Measurements from ENCODE around the gene DDX17.
"Not testable (repeated sequence)": the region's sequence is repeated elsewhere in the genome, so short reads cannot be mapped to it uniquely, and the experiment has no call there.

The DDX17 gene

GRCh38 chr22:38481871-38482332 lies 24.2 kb downstream of the DDX17 start:
- H3K36me3 ChIP-seq (ENCODE audit: control insufficient read depth in 5 of 5, insufficient read depth in 5 of 5, low read length in 5 of 5): peaks cover 43 to 70% (median 65%) of the 10 kb centered on the region in 5 donors
- no peaks in the 10 kb centered on the region for H3K9me3 ChIP-seq (ENCODE audit: control insufficient read depth in 5 of 5, low read length in 5 of 5)
- no peak overlapping the region for H3K27ac ChIP-seq (ENCODE audit: low read depth, low read length)

GRCh38 chr22:38481162-38481870 lies 24.8 kb downstream of the DDX17 start:
- H3K27me3 ChIP-seq (ENCODE audit: control insufficient read depth in 5 of 5, insufficient read depth in 4 of 5, low read length in 5 of 5): no peaks in the 10 kb centered on the region
- peaks cover 39 to 64% (median 59%) of the 10 kb centered on the region in 5 donors for H3K36me3 ChIP-seq (ENCODE audit: control insufficient read depth in 5 of 5, insufficient read depth in 5 of 5, low read length in 5 of 5)
- no peak overlapping the region for H3K27ac ChIP-seq (ENCODE audit: low read depth, low read length)
- H3K9me3 ChIP-seq (ENCODE audit: control insufficient read depth in 5 of 5, low read length in 5 of 5): no peaks in the 10 kb centered on the region
- H3K9ac ChIP-seq (ENCODE audit: low read length in 5 of 5): no peak overlapping the region
- peaks cover 0 to 3% (median 0%) of the 10 kb centered on the region in 5 donors for H3K4me1 ChIP-seq (ENCODE audit: control insufficient read depth in 5 of 5, insufficient read depth in 5 of 5, low read length in 5 of 5)
- no peak overlapping the region for H3K4me3 ChIP-seq (ENCODE audit: low read depth in 1 of 5, low read length in 5 of 5)

More at GRCh38 chr22:38481871-38482332, 24.2 kb downstream of the DDX17 start:
- Histone ChIP-seq H3K4me3 (ENCODE audit: low read depth in 1 of 5, low read length in 5 of 5) (no peak overlapping the region), H3K27me3 (ENCODE audit: control insufficient read depth in 5 of 5, insufficient read depth in 4 of 5, low read length in 5 of 5) (no peaks in the 10 kb centered on the region), H3K9ac (ENCODE audit: low read length in 5 of 5) (no peak overlapping the region), H3K4me1 (ENCODE audit: control insufficient read depth in 5 of 5, insufficient read depth in 5 of 5, low read length in 5 of 5) (peaks cover 0 to 3% (median 0%) of the 10 kb centered on the region in 5 donors)

DNA sequence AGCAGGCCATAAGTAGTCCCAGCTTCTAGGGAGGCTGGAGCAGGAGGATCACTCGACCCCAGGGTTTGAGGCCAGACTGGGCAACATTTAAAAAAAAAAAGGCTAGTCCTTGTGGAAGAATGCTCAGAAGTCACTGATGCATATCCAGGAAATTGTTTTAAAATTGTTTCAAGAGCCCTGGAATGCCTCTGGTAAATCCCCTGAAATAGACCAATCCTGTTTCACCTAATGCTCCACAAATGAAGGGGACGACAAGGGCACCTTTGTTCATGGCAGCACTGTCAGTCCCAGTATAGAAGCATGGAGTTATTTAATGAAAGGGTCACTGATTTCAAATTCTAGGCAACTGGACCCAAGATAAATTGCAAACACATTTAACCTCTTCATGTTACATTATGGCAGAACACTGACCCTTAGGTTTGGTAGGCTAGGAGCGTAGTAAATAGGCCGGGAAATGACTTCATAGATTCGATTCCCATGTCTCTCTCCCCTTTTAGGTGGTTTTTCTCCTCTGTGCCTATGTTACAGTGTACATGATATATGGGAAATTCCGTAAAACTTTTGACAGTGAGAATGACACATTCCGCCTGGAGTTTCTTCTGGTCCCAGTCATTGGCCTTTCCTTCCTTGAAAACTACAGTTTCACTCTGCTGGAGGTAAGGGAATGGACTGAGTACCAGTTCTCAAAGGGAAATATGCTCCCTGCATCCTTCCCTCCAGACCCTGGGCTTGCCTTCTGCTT lies 26.8 kb downstream of the DDX17 start:
- no peak overlapping the region for H3K9ac ChIP-seq (ENCODE audit: low read length in 5 of 5)
- no peak overlapping the region for H3K4me3 ChIP-seq (ENCODE audit: low read depth in 1 of 5, low read length in 5 of 5)
- no peaks in the 10 kb centered on the region for H3K9me3 ChIP-seq (ENCODE audit: control insufficient read depth in 5 of 5, low read length in 5 of 5)
- no peaks in the 10 kb centered on the region for H3K4me1 ChIP-seq (ENCODE audit: control insufficient read depth in 5 of 5, insufficient read depth in 5 of 5, low read length in 5 of 5)
- peaks cover 27 to 47% (median 43%) of the 10 kb centered on the region in 5 donors for H3K36me3 ChIP-seq (ENCODE audit: control insufficient read depth in 5 of 5, insufficient read depth in 5 of 5, low read length in 5 of 5)
- H3K27me3 ChIP-seq (ENCODE audit: control insufficient read depth in 5 of 5, insufficient read depth in 4 of 5, low read length in 5 of 5): no peaks in the 10 kb centered on the region
- H3K27ac ChIP-seq (ENCODE audit: low read depth, low read length): no peak overlapping the region

GRCh38 chr22:38477585-38477984 lies 28.5 kb downstream of the DDX17 start:
- no peak overlapping the region for H3K27ac ChIP-seq (ENCODE audit: low read depth, low read length)
- H3K4me1 ChIP-seq (ENCODE audit: control insufficient read depth in 5 of 5, insufficient read depth in 5 of 5, low read length in 5 of 5): peaks cover 0 to under 1% (median 0%) of the 10 kb centered on the region in 5 donors
- no peaks in the 10 kb centered on the region for H3K27me3 ChIP-seq (ENCODE audit: control insufficient read depth in 5 of 5, insufficient read depth in 4 of 5, low read length in 5 of 5)
- H3K36me3 ChIP-seq (ENCODE audit: control insufficient read depth in 5 of 5, insufficient read depth in 5 of 5, low read length in 5 of 5): peaks cover 11 to 30% (median 26%) of the 10 kb centered on the region in 5 donors
- no peak overlapping the region for H3K4me3 ChIP-seq (ENCODE audit: low read depth in 1 of 5, low read length in 5 of 5)
- peak overlapping the region in 1 of 5 donors; percentile 25 for H3K9ac ChIP-seq (ENCODE audit: low read length in 5 of 5)
- H3K9me3 ChIP-seq (ENCODE audit: control insufficient read depth in 5 of 5, low read length in 5 of 5): no peaks in the 10 kb centered on the region

DNA sequence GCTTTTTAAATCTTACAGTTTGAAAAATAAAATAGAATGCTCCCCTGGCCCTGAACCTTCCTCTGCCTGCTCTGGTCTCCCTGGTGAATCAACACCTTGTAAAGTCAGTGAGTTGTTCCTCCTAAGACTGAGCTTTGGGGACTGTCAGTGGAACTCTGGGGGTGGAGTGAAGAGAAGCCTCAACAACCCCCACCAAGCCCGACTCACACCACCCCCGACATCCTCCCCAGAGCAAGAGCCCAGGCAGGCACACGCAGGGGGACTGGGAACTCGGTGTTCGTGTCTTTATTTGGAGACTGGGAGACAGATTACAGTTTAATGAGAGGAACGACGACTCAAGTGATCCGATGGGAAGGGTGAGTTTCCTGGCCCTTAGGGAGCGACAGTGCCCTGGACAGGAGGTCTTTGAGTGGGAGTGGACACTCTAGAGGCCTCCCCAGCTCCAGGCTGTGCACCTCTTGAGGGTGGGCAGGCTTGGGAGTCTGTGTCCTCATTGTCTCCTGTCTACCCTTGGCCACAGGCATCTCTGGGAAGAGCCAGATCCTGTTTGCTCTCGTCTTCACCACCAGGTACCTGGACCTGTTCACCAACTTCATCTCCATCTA lies 32.0 kb downstream of the DDX17 start:
- Histone ChIP-seq H3K9ac (ENCODE audit: low read length in 5 of 5) (no peak overlapping the region), H3K9me3 (ENCODE audit: control insufficient read depth in 5 of 5, low read length in 5 of 5) (no peaks in the 10 kb centered on the region), H3K4me3 (ENCODE audit: low read depth in 1 of 5, low read length in 5 of 5) (no peak overlapping the region), H3K27ac (ENCODE audit: low read depth, low read length) (no peak overlapping the region), H3K27me3 (ENCODE audit: control insufficient read depth in 5 of 5, insufficient read depth in 4 of 5, low read length in 5 of 5) (no peaks in the 10 kb centered on the region), H3K36me3 (ENCODE audit: control insufficient read depth in 5 of 5, insufficient read depth in 5 of 5, low read length in 5 of 5) (peaks cover 0 to 5% (median under 1%) of the 10 kb centered on the region in 5 donors), H3K4me1 (ENCODE audit: control insufficient read depth in 5 of 5, insufficient read depth in 5 of 5, low read length in 5 of 5) (peaks cover 0 to 6% (median 3%) of the 10 kb centered on the region in 5 donors)

GRCh38 chr22:38471237-38471636 lies 34.9 kb downstream of the DDX17 start:
- Histone ChIP-seq H3K9me3 (ENCODE audit: control insufficient read depth in 5 of 5, low read length in 5 of 5) (no peaks in the 10 kb centered on the region), H3K36me3 (ENCODE audit: control insufficient read depth in 5 of 5, insufficient read depth in 5 of 5, low read length in 5 of 5) (no peaks in the 10 kb centered on the region), H3K4me1 (ENCODE audit: control insufficient read depth in 5 of 5, insufficient read depth in 5 of 5, low read length in 5 of 5) (peaks cover 0 to 25% (median 20%) of the 10 kb centered on the region in 5 donors), H3K9ac (ENCODE audit: low read length in 5 of 5) (no peak overlapping the region), H3K27me3 (ENCODE audit: control insufficient read depth in 5 of 5, insufficient read depth in 4 of 5, low read length in 5 of 5) (no peaks in the 10 kb centered on the region), H3K27ac (ENCODE audit: low read depth, low read length) (no peak overlapping the region), H3K4me3 (ENCODE audit: low read depth in 1 of 5, low read length in 5 of 5) (no peak overlapping the region)

DNA sequence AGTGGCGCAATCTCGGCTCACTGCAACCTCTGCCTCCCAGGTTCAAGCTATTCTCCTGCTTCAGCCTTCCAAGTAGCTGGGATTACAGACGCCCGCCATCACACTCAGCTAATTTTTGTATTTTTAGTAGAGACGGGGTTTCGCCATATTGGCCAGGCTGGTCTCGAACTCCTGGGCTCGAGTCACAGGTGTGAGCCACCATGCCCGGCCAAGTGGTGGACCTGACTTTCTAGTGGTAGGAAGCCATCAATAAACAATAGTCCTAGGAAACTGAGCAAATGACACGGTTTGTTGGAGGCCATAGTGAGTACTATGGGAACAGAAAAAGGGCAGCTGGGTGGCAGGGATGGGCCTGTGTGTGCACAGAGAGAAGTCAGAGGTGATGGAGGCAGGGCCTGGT lies 35.9 kb downstream of the DDX17 start:
- not testable (repeated sequence) for H3K27ac ChIP-seq (ENCODE audit: low read depth, low read length); H3K27me3 ChIP-seq (ENCODE audit: control insufficient read depth in 5 of 5, insufficient read depth in 4 of 5, low read length in 5 of 5); H3K9me3 ChIP-seq (ENCODE audit: control insufficient read depth in 5 of 5, low read length in 5 of 5); H3K4me3 ChIP-seq (ENCODE audit: low read depth in 1 of 5, low read length in 5 of 5); H3K36me3 ChIP-seq (ENCODE audit: control insufficient read depth in 5 of 5, insufficient read depth in 5 of 5, low read length in 5 of 5); H3K9ac ChIP-seq (ENCODE audit: low read length in 5 of 5)
- H3K4me1 ChIP-seq (ENCODE audit: control insufficient read depth in 5 of 5, insufficient read depth in 5 of 5, low read length in 5 of 5): peaks cover 0 to 25% (median 20%) of the 10 kb centered on the region in 5 donors

GRCh38 chr22:38469306-38469781 lies 36.8 kb downstream of the DDX17 start:
- H3K4me1 ChIP-seq (ENCODE audit: control insufficient read depth in 5 of 5, insufficient read depth in 5 of 5, low read length in 5 of 5): peaks cover 0 to 25% (median 20%) of the 10 kb centered on the region in 5 donors
- peak overlapping the region in 2 of 5 donors; percentile 74 to 89 for H3K4me3 ChIP-seq (ENCODE audit: low read depth in 1 of 5, low read length in 5 of 5)
- no peak overlapping the region for H3K27ac ChIP-seq (ENCODE audit: low read depth, low read length)
- H3K9me3 ChIP-seq (ENCODE audit: control insufficient read depth in 5 of 5, low read length in 5 of 5): no peaks in the 10 kb centered on the region
- no peaks in the 10 kb centered on the region for H3K36me3 ChIP-seq (ENCODE audit: control insufficient read depth in 5 of 5, insufficient read depth in 5 of 5, low read length in 5 of 5)
- no peak overlapping the region for H3K9ac ChIP-seq (ENCODE audit: low read length in 5 of 5)
- H3K27me3 ChIP-seq (ENCODE audit: control insufficient read depth in 5 of 5, insufficient read depth in 4 of 5, low read length in 5 of 5): no peaks in the 10 kb centered on the region

- Histone ChIP-seq H3K9ac (ENCODE audit: low read length in 5 of 5) (peak overlapping the region; percentile 35 to 77 (median 73)), H3K4me3 (ENCODE audit: low read depth in 1 of 5, low read length in 5 of 5) (peak overlapping the region; percentile 72 to 89 (median 80)), H3K9me3 (ENCODE audit: control insufficient read depth in 5 of 5, low read length in 5 of 5) (no peaks in the 10 kb centered on the region), H3K27me3 (ENCODE audit: control insufficient read depth in 5 of 5, insufficient read depth in 4 of 5, low read length in 5 of 5) (no peaks in the 10 kb centered on the region), H3K27ac (ENCODE audit: low read depth, low read length) (no peak overlapping the region), H3K36me3 (ENCODE audit: control insufficient read depth in 5 of 5, insufficient read depth in 5 of 5, low read length in 5 of 5) (no peaks in the 10 kb centered on the region), H3K4me1 (ENCODE audit: control insufficient read depth in 5 of 5, insufficient read depth in 5 of 5, low read length in 5 of 5) (peaks cover 0 to 30% (median 23%) of the 10 kb centered on the region in 5 donors)
Observed at GRCh38 chr22:38468443-38469305, 37.4 kb downstream of the DDX17 start.
